Measurements from ENCODE around the gene PLEKHH1. TPM values are rescaled to one million over a fixed set of nuclear protein-coding genes. Genes with fewer than 3 reads are reported as not detected.

Gene PLEKHH1
- total RNA-seq, 4 donors from 2014 or later, result 1.8 to 6.1 (median 4.0) TPM

DNA sequence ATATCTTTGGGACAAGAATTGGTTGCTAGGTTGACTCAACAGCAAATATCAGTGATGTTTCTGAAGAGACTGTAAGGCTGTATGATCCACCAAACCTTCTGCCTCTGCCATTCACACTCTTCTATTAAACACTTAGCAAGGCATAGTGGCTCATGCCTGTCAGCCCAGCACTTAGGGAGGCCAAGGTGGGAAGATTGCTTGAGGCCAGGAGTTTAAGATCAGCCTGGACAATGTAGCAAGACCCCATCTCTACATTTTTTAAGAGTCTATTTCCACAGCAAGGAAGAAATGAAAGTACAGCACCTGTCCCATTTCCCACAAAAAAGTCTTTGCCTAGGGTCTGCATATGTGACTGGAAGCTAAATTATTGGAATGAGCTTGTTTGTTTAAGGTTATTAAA is 94.4 kb downstream of the PLEKHH1 start:
- TF ChIP-seq EP300 (IDR thresholded peaks at IDR 0.05), result no peak
- TF ChIP-seq, protein P1, sequence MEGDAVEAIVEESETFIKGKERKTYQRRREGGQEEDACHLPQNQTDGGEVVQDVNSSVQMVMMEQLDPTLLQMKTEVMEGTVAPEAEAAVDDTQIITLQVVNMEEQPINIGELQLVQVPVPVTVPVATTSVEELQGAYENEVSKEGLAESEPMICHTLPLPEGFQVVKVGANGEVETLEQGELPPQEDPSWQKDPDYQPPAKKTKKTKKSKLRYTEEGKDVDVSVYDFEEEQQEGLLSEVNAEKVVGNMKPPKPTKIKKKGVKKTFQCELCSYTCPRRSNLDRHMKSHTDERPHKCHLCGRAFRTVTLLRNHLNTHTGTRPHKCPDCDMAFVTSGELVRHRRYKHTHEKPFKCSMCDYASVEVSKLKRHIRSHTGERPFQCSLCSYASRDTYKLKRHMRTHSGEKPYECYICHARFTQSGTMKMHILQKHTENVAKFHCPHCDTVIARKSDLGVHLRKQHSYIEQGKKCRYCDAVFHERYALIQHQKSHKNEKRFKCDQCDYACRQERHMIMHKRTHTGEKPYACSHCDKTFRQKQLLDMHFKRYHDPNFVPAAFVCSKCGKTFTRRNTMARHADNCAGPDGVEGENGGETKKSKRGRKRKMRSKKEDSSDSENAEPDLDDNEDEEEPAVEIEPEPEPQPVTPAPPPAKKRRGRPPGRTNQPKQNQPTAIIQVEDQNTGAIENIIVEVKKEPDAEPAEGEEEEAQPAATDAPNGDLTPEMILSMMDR (IDR thresholded peaks at IDR 0.05), result no peak
- no peak overlapping the region for H3K4me3 ChIP-seq
- no peak for ATAC-seq

DNA sequence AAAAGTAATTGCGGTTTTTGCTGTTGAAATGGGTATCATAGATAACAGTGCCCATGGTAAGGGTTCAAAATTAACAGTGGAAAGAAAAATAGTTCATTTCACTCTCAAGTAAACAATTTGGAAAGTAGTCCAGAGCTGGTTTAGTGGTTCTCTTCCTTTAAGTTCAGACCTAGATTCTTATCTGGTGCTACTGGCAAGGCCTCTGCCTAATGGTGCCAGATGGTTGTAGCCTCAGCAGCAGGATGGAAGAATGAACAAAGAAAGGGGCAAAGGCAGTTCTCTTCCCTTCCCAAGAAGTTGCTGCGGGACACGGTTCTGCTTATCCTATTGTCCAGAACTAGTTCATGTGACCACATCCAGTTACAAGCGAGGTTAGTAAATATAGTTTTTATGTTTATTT is 97.1 kb downstream of the PLEKHH1 start:
- Histone ChIP-seq H3K27ac (no peak overlapping the region), H3K27me3 (no peaks in the 10 kb centered on the region), H3K9me3 (no peaks in the 10 kb centered on the region), H3K4me1 (no peaks in the 10 kb centered on the region), H3K36me3 (no peaks in the 10 kb centered on the region), H3K4me3 (no peak overlapping the region)
- 88 to 98% methylated on average over 4 of the region's 4 CpGs for WGBS, 2 donors (ENCODE audit: low coverage in 1 of 2)
- ATAC-seq, result no peak
- TF ChIP-seq POLR2A (IDR thresholded peaks at IDR 0.05) (no peak), EP300 (IDR thresholded peaks at IDR 0.05) (no peak), POLR2AphosphoS5 (IDR thresholded peaks at IDR 0.05) (no peak)
- TF ChIP-seq, protein P1 (IDR thresholded peaks at IDR 0.05), result no peak

More for the DNA sequence above, 94.4 kb downstream of the PLEKHH1 start:
- Histone ChIP-seq H3K4me1 (peaks cover 0 to 13% (median 0%) of the 10 kb centered on the region in 3 donors), H3K27ac (no peak overlapping the region), H3K36me3 (no peaks in the 10 kb centered on the region), H3K9me3 (no peaks in the 10 kb centered on the region), H3K27me3 (no peaks in the 10 kb centered on the region)

DNA sequence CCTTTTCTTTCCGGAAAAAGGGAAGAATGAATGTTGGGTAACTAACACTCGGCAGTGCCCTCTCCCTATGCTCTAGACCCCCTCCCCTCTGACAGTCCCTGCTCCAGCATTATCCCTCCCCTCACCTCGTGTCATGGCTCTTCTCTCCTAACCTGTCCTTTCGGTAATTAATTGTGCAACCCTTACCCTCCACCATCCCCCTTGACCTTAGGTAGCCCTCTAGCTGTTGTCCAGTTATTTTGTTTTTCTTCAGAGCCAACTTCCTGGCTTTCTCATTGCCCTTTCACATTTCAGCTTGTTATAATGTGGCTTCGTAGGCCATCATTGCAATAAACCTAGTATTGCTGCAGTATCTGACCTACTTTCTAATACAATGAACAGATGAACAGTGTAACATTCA is 97.8 kb downstream of the PLEKHH1 start:
- 64 to 76% methylated on average over 3 to 5 of the region's 5 CpGs for WGBS, 2 donors (ENCODE audit: low coverage in 1 of 2)
- ATAC-seq, result no peak
- TF ChIP-seq, protein P1 (IDR thresholded peaks at IDR 0.05), result no peak
- no peak for TF ChIP-seq POLR2A (IDR thresholded peaks at IDR 0.05)
- no peak for TF ChIP-seq EP300 (IDR thresholded peaks at IDR 0.05)
- TF ChIP-seq POLR2AphosphoS5 (IDR thresholded peaks at IDR 0.05), result no peak
- Histone ChIP-seq H3K9me3 (no peaks in the 10 kb centered on the region), H3K4me1 (no peaks in the 10 kb centered on the region), H3K4me3 (no peak overlapping the region), H3K36me3 (no peaks in the 10 kb centered on the region), H3K27me3 (no peaks in the 10 kb centered on the region), H3K27ac (no peak overlapping the region)

DNA sequence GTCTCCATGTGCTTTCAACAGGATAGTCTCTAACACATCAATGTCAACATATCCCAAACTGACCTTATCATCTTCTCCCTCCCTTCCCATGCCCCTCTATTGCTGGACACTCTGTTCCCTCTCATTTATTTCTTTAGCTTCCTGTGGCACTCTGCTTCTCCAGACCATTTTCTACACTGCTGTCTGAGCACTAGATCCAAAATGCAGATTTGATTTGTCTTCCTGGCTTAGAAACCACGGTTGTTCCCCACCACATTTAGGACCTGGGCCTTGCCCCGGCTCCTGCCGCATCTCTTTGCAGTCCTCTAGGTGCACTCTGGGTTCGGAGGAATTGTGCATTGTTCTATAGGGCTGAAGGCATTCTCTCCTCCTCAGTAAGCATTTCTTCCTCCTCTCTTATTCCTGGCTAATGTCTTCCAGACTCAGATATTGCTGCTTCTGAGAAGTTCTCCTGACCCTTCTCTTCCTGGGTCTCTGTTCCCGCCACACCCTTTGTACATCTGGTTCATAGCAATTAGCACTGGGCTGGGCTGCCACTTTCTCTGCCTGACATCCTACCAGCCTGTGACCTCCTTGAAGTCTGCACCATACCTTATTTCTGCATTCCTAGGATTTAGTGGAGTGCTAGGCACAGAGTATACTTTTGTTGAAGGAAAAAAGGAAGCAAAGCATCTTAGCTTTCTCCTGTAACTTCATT is 100.5 kb downstream of the PLEKHH1 start:
- no peaks in the 10 kb centered on the region for H3K36me3 ChIP-seq
- H3K27me3 ChIP-seq, result no peaks in the 10 kb centered on the region
- H3K4me1 ChIP-seq, result no peaks in the 10 kb centered on the region
- H3K4me3 ChIP-seq, result no peak overlapping the region
- H3K27ac ChIP-seq, result no peak overlapping the region
- H3K9me3 ChIP-seq, result no peaks in the 10 kb centered on the region
- 86 to 87% methylated on average over 2 to 5 of the region's 5 CpGs for WGBS, 2 donors (ENCODE audit: low coverage in 1 of 2)
- no peak for ATAC-seq
- no peak for TF ChIP-seq EP300 (IDR thresholded peaks at IDR 0.05)
- TF ChIP-seq, protein P1 (IDR thresholded peaks at IDR 0.05), result no peak
- TF ChIP-seq POLR2A (IDR thresholded peaks at IDR 0.05), result no peak
- no peak for TF ChIP-seq POLR2AphosphoS5 (IDR thresholded peaks at IDR 0.05)

DNA sequence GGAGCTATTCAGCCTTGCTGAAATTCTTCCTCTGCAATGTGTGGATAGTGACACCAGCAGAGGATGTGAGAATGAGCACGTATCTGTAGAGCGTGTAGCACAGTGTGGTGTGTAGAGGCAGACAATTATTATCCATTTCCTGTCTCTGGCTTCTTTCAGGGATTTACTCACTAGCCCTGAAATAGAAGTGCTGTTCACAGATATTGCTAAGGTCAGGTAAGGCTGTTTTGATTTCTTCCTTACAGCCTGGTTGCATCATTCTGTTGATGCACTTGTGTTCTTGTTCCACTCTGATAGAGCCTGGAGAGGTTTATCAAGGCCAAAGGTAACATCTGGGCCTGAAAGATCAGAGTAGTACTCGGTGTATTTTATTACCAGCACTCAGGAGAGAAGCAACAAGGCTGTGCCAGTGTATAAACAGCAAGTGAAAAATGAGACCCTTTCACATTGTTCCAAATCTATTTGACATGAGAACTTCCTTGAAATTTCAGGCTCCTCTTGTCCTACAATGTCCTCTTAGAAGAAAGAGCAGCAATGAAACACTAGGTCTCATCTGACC is 103.3 kb downstream of the PLEKHH1 start:
- H3K27me3 ChIP-seq, result no peaks in the 10 kb centered on the region
- H3K4me3 ChIP-seq, result no peak overlapping the region
- H3K27ac ChIP-seq, result no peak overlapping the region
- WGBS, 2 donors (ENCODE audit: low coverage in 1 of 2), result 70 to 71% methylated on average over 2 to 3 of the region's 3 CpGs
- TF ChIP-seq POLR2AphosphoS5 (IDR thresholded peaks at IDR 0.05) (no peak), EP300 (IDR thresholded peaks at IDR 0.05) (no peak), POLR2A (IDR thresholded peaks at IDR 0.05) (no peak)
- TF ChIP-seq, protein P1 (IDR thresholded peaks at IDR 0.05), result no peak
- H3K4me1 ChIP-seq, result no peaks in the 10 kb centered on the region
- H3K9me3 ChIP-seq, result no peaks in the 10 kb centered on the region
- ATAC-seq, result no peak
- no peaks in the 10 kb centered on the region for H3K36me3 ChIP-seq
